Measurements from ENCODE around the gene TRMT112. TPM values are rescaled to one million over a fixed set of nuclear protein-coding genes. Genes with fewer than 3 reads are reported as not detected.

Gene TRMT112
- total RNA-seq, 2 experiments from 2014 or later, result 205 to 322 TPM

DNA sequence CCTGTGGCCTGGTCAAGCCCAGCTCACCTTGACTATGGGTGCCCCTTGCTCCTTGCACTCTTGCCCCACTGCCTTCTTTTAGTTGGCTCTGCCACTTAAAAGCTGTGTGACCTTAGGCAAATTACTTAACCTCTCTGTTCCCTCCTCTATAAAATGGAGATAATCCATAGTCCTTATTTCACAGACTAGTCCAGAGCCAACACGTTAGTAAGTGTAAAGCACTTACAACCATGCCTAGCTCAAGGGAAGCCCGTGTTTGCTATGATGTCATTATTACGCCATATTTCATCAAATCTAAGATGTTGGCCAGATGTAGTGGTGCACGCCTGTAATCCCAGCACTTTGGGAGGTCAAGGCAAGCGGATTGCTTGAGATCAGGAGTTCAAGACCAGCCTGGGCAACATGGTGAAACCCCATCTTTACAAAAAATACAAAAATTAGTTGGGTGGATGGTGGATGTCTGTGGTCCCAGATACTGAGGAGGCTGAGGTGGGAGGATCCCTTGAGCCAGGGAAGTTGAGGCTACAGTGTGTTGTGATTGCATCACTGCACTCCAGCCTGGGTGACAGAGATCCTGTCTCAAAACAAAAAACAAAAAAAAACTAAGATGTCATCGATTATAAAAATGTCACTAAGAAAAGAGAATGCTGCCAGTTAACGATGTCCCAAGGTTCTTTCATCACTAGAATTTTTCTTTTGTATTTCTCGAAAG, 20.3 kb upstream of the TRMT112 start:
- Histone ChIP-seq H3K4me1 (ENCODE audit: insufficient read depth, low read length, poor library complexity, severe bottlenecking) (peaks cover 58% of the 10 kb centered on the region), H4K20me1 (ENCODE audit: insufficient read depth, low read length) (no peaks in the 10 kb centered on the region), H3K4me2 (ENCODE audit: low read length) (peak overlapping the region; percentile 8), H3K79me2 (ENCODE audit: insufficient read depth, low read depth, low read length) (peaks cover 10% of the 10 kb centered on the region; the same call in 1 of the 2 replicates), H3K4me3 (ENCODE audit: low read depth, low read length, poor library complexity, severe bottlenecking) (no peak overlapping the region), H3K36me3 (ENCODE audit: insufficient read depth, low read length) (peaks cover 21% of the 10 kb centered on the region), H3K9me2 (ENCODE audit: insufficient read depth, low read length) (no peaks in the 10 kb centered on the region), H3K27ac (ENCODE audit: low read depth, low read length, poor library complexity, severe bottlenecking) (peak overlapping the region; percentile 44), H2AFZ (ENCODE audit: low read length) (no peak overlapping the region), H3K9me3 (ENCODE audit: low read length) (no peaks in the 10 kb centered on the region)
- POLR2A ChIA-PET, result interaction anchor here (1.7 kb wide), 1 partner anchor 20 kb away, joined by 9 read pairs; the partner anchor contains the start of genes PRDX5 and TRMT112
- no peak for DNase-seq (ENCODE audit: low spot score)
- TF ChIP-seq EZH2phosphoT487 (IDR thresholded peaks at IDR 0.05; ENCODE audit: borderline replicate concordance, low read depth, low read length), result no peak
- TF ChIP-seq, protein P1, sequence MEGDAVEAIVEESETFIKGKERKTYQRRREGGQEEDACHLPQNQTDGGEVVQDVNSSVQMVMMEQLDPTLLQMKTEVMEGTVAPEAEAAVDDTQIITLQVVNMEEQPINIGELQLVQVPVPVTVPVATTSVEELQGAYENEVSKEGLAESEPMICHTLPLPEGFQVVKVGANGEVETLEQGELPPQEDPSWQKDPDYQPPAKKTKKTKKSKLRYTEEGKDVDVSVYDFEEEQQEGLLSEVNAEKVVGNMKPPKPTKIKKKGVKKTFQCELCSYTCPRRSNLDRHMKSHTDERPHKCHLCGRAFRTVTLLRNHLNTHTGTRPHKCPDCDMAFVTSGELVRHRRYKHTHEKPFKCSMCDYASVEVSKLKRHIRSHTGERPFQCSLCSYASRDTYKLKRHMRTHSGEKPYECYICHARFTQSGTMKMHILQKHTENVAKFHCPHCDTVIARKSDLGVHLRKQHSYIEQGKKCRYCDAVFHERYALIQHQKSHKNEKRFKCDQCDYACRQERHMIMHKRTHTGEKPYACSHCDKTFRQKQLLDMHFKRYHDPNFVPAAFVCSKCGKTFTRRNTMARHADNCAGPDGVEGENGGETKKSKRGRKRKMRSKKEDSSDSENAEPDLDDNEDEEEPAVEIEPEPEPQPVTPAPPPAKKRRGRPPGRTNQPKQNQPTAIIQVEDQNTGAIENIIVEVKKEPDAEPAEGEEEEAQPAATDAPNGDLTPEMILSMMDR (conservative IDR thresholded peaks at IDR 0.05; ENCODE audit: low read length), result no peak
- intact Hi-C loops (cut with micrococcal nuclease; ENCODE audit: unreplicated experiment), result no loop called here
- BruUV-seq (replicated peaks), result no TSS peak
- CTCF ChIA-PET (ENCODE audit: unreplicated experiment), result interaction anchor here (1.2 kb wide), 1 partner anchor 20 kb away, joined by 5 read pairs; the partner anchor contains the start of genes PRDX5 and TRMT112

DNA sequence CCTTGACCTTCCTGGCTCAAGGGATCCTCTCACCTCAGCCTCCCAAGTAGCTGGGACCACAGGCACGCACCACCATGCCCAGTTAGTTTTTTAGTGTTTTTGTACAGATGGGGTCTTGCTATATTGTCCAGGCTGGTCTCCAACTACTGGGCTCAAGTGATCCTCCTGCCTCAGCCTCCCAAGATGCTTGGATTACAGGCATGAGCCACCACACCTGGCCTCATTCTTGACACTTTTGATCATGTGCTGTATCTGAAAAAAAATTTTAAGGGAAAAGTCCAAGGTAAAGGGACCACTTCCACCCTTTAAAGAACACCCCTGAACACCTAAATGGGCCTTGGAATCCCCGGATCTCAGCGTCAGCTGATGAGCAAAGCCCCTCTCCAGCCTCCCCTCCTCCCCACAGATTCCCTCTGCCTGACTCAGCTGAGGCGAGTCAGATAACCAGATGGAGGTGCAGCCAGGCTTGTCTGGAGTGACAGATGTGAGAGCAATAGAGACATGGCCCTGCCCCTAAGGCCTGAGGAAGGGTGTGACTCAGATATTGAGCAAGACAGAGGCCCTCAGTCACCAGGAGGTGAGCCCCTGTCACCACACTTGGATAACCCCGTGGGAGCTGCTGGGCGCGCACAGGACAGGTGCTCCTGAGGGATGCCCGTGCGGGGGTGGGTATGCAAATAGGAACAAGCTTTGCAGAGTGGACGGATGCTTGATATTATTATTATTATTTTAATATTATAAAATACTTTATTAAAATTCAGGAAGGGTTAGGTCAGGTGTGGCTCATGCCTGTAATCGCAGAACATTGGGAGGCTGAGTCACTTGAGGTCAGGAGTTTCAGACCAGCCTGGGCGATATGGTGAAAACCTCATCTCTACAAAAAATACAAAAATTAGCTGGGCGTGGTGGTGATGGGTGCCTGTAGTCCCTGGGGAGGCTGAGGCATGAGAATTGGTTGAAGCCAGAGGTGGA, 17.7 kb upstream of the TRMT112 start:
- Histone ChIP-seq H3K4me2 (ENCODE audit: low read length) (peak overlapping the region; percentile 58; the same call in 1 of the 2 replicates), H3K27ac (ENCODE audit: low read depth, low read length, poor library complexity, severe bottlenecking) (peak overlapping the region; percentile 29)

More for the DNA sequence above, 17.7 kb upstream of the TRMT112 start:
- H3K9me3 ChIP-seq (ENCODE audit: low read length), result no peaks in the 10 kb centered on the region
- H3K4me1 ChIP-seq (ENCODE audit: insufficient read depth, low read length, poor library complexity, severe bottlenecking), result peaks cover 50% of the 10 kb centered on the region
- intact Hi-C loops (cut with micrococcal nuclease; ENCODE audit: unreplicated experiment), result loop anchor here (1.0 kb wide), 1 partner anchor 18 kb away; the partner anchor contains the start of gene TRMT112
- TF ChIP-seq, protein P1 (conservative IDR thresholded peaks at IDR 0.05; ENCODE audit: low read length), result no peak
- no peak for TF ChIP-seq EZH2phosphoT487 (IDR thresholded peaks at IDR 0.05; ENCODE audit: borderline replicate concordance, low read depth, low read length)
- no peak overlapping the region for H2AFZ ChIP-seq (ENCODE audit: low read length)
- peaks cover 21% of the 10 kb centered on the region for H3K36me3 ChIP-seq (ENCODE audit: insufficient read depth, low read length)
- H3K79me2 ChIP-seq (ENCODE audit: insufficient read depth, low read depth, low read length), result peaks cover 10% of the 10 kb centered on the region; the same call in 1 of the 2 replicates
- POLR2A ChIA-PET, result interaction anchor here (0.6 to 2.1 kb wide), 2 partner anchors 17 to 106 kb away, joined by 4 to 14 read pairs; partner anchors contain the start of genes PRDX5 and TRMT112
- DNase-seq (ENCODE audit: low spot score), result peak; percentile 83
- no peaks in the 10 kb centered on the region for H4K20me1 ChIP-seq (ENCODE audit: insufficient read depth, low read length)
- H3K4me3 ChIP-seq (ENCODE audit: low read depth, low read length, poor library complexity, severe bottlenecking), result no peak overlapping the region
- H3K9me2 ChIP-seq (ENCODE audit: insufficient read depth, low read length), result no peaks in the 10 kb centered on the region
- CTCF ChIA-PET (ENCODE audit: unreplicated experiment), result no interaction called here
- no TSS peak for BruUV-seq (replicated peaks)

Measured in OCI-LY7 (cell line).